Skin of body (tissue), 2 donors: ENCODE data around the gene ZNF143. TPM values are rescaled to one million over a fixed set of nuclear protein-coding genes. Genes with fewer than 3 reads are reported as not detected.
A peak's percentile ranks its signal among the peaks of the same experiment; 100 is the strongest.
"Not testable (repeated sequence)": the region's sequence is repeated elsewhere in the genome, so short reads cannot be mapped to it uniquely, and the experiment has no call there.

Source experiments
- DNase-seq: peaks from one replicate; lab custom pipeline; 2025; lab: John Stamatoyannopoulos, UW
- total RNA-seq: library from RNA; depleted of rRNA; stranded (reverse); fragments of >200 nt; gene quantifications from one replicate; pipeline ENCODE4 v1.2.3, GENCODE V29; 2014

ZNF143 gene
- total RNA-seq, 1 donor from 2014 or later, result 22.3 TPM

DNA sequence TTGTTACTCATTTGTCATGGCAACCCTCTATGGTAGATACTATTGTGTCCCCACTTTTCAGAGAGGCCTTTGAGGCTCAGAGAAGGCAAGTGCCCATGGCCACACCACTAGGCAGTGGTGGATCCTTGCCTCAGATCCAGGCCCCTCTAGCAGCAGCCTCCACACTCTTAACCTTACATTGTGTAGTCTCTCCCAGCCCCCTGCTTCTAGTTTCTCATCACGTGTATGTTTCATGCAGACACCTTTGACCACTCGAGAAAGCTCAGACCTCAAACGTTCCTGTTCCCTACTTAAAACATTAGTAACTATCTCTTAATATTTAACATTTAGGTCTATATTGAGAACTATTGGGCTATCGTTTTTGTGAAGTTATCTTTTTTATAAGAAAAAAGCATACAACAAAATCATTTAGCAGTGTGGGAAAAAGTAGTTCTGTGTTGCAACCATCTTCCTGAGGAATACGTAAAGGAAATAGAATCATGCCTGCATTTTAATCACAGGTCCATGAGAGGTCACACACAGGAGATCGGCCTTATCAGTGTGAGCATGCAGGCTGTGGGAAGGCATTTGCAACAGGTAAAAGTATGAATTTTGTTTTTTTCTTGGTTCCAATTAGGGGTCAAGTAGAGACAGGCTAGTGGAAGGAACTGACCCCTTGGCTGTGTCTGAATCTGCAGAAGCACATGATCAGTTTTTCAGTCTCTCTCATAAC is 35.1 kb downstream of the ZNF143 start:
- no peak for DNase-seq

DNA sequence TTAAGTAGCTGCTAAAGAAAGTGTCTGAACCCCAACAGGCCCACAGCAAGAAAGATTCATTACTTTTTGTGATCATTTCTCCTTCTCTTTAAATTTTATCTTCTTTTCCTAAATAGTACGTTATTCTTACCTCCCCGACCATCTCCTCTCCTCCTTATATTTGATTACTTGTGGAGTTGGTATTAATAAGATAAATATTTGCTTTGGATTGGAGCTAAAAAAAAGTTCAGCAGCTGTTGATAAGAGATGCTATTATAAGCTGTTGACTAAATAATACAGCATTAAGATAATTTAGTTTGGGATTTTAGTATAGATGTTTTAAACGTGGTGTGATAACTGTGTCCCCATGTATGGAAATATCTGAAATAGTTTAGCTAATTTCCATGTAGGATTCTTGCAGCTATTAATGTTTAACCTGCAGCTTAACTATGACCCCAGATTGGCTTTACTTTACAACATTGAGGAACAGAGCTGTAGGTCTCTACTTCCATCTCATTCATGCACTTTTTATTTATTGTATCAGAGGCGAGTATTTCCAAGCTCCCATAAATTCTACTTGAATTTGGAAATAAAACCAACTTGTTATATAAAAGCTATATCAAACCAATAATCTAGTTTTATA is 37.8 kb downstream of the ZNF143 start:
- no peak for DNase-seq

DNA sequence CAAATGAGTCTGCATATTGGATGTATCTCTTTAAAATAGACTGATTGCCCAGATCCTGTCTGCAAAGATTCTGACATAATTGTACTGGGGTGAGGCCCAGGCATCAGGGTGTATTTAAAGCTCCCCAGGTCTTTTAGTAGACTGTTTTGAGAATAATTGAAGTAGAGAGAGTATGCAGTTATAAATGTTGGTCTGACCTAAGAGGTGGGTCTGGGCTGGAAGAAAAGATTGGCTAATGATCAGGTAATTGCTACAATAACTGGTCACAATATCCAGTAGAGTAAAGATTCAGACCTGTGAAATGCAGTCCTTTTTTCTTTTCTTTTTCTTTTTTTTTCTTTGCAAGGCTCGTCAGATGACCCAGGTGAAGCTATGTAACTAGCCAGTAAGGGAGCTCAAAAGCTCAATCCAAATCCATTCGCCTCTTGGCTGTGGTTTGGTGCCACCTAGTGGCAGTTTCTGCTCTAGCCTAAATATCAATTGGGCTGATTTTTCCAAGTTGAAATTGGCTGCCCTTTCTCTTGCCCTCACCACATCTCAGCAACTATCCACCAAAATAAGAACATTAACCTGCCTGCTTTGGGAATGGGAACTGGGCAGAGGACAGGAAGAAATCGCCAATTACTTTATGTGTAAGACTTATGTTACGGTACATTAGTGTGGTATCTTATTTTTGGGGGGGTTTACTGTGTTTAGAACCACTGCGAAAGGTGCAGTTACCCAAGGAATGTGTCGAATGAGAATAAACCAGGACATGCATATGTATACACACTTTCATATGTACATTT is 45.9 kb downstream of the ZNF143 start:
- DNase-seq, result peak; percentile 28

DNA sequence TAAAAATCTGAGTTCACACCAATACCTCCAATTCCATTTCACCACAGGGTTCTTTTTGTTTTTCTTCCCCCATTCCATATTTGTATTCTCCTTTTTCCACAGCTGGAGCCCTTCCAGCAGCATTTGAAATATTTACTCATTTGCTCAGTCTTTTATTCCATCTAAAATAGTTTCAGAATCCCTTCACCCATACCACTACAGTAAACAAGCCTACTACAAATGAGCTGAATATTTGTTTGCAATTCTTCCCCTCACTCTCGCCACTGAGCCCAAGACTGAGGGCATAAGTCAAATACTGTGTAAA is 46.4 kb downstream of the ZNF143 start:
- DNase-seq, result no peak

DNA sequence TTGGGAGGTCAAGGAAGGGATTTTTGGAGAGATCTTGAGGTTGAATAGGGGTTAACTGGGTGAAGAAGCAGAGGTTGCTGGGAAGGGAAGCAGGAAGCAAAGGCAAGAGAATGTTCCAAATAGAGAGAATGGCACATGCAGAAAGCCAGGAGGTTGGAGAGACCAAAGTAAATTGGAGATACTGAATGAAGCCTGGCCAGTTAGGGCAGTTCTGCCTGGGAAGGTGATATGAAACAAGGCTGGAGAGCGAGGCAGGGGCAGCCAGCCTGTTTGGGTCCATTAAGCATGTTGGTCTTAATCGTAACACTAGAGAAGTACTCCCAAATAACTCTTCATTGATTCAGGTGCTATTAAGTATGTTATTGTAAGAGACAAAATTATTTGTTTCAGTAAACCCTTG is 48.2 kb downstream of the ZNF143 start:
- DNase-seq, result no peak

DNA sequence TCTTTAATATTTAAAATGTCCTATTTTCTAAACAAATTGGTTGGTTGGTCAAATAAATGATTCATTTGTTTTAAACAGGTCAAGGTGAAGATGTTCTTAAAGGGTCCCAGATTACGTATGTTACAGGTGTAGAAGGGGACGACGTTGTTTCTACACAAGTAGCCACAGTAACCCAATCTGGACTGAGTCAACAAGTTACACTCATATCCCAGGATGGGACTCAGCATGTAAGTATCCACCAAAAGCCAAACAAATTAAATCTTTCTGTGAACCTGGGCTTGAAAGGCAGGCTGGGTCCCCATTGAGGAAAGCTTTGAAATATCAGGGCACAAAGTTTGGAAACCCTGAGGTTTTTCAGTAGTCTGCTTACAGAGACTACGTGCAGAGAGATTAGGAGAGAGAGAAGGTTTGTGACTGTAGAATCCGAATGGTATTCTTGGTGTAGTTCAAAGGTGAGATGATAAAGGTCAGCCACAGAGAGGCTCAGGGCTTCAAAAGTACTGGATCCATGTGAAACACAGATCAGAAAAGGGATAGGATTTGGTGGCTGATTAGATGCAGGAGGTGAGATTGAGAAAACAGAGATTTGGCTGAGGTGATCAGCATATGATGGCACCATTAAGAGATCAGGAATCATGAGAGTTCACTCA is 51.7 kb downstream of the ZNF143 start:
- no peak for DNase-seq

DNA sequence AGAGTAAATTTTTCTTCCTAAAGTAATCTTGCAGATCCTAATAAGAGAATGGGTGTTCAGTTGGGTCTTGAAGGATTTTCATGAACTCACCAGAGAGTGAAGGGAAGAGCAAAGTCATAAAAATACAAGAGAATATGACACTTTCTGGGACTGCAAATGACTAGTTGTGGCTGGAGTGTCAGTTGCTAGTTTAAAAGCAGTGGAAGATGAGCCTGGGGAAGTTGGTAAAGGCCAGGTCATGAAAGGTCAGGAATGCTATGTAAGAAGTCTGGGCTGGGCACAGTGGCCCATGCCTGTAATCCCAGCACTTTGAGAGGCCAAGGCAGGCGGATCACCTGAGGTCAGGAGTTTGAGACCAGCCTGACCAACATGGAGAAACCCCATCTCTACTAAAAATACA is 53.8 kb downstream of the ZNF143 start:
- DNase-seq, result not testable (repeated sequence)

DNA sequence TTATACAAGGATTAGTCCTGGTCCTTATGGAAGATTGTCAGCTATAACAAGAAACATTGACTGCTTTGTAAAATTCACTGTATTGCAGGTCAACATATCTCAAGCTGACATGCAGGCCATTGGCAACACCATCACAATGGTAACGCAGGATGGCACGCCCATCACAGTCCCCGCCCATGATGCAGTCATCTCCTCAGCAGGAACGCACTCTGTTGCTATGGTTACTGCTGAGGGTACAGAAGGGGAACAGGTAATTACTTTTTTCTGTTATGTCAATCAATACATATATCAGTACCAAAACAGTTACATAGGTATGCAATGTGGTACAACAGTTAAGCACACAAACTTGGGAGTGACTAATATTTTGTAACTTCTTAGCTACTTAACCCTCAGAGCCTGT is 55.3 kb downstream of the ZNF143 start:
- no peak for DNase-seq

DNA sequence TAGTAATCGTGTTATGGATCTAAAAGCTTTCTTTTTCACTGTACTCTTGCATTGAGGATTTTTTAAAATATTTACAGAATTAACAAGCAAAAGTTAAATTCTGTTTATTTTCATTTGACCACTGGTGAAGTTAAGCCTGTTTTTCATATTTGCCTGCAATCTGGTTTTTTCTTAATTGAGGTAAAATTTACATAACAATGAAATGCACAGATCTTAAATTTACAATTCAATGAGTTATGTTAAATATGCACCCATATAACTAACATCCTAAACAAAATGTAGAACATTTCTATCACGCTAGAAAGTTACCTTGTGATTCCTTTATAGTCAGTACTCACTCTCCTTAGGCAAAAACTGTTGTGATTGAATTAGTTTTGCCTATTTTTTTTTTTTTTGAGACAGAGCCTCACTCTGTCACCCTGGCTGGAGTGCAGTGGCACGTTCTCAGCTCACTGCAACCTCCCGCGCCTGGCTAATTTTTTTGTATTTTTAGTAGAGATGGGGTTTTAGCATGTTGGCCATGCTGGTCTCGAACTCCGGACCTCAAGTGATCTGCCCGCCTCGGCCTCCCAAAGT is 58.1 kb downstream of the ZNF143 start:
- no peak for DNase-seq

DNA sequence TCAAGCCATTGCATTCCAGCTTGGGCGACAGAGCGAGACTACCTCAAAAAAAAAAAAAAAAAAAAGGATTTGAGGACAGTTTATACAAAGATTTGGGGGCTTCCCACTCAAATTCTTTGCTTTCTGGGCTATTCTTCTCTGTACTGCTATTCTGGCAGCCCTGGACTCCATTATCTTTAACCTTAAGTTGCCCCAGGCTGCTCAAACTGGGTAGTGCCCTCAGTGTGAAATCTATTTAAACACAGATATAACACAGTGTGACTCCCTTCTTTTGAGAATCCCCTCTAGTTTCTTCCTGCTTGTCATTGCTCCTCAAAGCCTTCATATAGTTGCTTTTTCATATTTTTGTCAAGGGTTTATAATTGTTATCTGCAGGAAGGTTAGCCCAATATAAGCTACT is 63.2 kb downstream of the ZNF143 start:
- DNase-seq, result no peak

DNA sequence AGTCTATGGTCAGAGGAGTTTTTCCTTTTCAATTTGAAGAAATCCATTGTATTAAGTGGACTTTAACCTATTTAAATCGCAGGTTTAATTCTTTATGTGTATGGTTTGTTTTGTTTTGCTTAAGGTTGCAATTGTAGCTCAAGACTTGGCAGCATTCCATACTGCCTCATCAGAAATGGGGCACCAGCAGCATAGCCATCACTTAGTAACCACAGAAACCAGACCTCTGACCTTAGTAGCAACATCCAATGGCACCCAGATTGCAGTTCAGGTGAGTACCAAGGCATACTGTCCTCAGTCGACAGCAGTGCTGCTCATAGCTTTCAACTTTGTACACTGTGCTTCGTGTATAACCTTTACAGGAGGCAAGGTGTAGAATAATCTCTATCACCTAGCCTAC is 64.3 kb downstream of the ZNF143 start:
- DNase-seq, result no peak

DNA sequence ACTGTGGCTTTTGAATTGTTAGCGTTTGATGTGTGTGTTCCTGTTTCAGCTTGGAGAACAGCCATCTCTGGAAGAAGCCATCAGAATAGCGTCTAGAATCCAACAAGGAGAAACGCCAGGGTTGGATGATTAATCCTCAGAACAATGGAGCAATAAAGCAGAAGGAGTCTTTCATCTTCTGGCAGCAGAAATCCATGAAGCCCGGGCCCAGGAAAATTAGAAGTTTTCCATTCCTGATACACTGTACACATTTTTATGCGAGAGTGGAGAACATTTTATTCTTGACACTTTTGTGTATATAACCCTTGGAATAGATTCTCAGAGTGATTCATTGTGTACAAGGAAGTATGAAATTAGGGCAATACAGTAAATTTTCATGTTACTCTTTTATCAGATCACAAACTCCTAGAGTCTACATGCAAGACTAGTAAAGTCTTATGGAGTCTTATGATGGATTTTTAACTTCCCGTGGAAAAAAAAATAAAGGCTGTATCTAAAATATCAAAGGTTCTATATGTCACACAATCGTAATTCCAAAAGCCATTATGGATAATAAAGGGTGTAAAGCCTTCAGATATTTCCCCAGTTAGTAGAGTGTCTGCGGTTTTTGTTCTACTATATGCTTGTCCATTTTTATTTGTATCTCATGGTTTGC is 66.8 kb downstream of the ZNF143 start:
- DNase-seq, result peak; percentile 65

DNA sequence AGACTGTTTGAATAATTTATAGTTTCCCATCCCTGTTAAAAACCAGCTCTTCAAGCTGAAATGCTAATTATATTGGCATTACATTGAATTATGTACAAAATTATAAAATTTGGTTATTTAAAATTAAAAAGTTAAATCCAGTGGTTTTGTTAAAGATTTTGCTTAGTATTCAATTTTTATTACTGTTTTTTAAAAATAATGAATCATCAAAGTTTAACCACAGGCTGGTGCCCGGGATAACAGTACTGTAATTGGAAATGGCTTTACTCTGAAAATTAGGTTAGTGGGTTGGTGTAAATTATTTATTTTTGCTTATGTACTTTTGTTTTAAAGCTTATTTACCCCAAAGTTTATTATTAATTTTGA is 67.3 kb downstream of the ZNF143 start:
- no peak for DNase-seq

DNA sequence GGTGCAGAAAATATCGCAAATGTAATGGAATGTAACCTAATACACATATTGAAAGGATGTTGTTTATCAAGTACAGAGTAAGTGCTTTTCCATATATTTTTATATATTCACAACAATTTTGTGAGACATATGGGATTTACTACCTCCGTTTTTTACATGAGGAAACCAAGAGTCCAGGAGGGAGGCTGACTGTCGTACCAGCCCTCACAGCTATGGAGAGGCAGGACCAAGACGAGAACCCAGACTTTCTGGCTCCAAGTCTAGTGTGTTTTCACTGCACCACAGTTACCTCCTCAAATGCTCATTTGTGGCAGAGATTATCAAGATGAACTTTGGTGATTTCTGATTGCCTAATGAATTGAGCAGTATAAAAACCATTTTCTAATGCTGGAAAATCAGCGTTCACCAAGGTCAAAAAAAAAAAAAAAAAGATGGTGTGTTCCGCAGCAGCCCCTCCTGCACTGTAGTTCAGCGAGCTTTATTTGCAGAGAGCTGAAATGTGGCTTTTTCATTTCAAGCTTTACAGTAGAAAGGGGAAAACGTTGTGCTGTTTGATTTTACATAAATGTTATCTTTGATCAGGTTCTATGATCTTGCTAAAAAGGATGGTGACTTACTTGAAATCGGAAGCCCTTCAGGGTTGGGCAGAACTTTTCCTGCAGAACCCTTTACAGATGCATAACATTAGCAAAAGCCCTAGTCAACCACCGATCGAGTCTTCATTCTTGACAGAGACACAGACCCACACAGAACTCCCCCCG is 67.9 kb downstream of the ZNF143 start:
- no peak for DNase-seq

DNA sequence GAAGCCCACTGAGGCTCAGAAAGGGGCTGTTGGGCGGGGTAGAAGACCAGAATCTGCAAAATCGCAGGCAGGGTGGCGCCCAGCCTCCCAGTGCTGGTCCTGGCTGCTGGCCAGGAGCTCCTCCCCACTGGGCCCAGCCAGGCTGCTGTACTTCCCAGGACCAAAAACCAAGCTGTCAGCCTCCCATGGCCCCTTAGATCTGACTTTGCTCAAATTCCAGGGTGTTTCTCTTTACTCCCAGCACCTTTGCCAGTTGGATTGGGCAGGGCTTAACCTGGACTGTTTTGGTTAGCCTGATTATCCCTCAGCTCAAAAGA is 68.5 kb downstream of the ZNF143 start:
- no peak for DNase-seq

DNA sequence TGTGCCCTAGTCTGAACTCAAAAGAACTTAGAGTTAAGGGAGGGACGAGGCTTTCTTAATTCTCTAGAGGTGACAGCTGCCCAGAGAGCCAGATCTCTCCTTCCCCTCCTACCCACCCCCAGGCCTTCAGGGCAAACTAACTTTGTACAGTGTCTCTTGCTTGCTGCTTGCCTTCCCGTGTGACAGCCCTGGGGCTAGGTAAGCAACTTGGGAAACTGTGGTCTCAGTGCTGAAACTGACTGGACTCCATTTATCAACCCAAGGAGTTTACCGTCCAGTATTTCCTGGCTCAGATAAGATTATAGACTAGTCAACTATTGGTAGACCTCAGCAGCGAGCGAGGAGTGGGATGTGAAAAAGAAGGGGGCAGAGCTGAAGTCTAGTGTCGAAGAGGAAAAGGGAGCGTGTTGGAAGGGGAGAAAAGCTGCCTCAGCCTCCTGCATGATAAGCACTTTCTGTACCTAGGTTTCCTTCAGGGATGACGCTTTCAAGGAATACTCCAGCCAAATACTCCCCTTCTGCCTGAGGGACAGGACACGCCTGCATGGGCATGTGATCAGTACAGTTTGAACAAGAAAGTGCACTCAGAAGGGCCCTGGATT is 69.3 kb downstream of the ZNF143 start:
- DNase-seq, result no peak

DNA sequence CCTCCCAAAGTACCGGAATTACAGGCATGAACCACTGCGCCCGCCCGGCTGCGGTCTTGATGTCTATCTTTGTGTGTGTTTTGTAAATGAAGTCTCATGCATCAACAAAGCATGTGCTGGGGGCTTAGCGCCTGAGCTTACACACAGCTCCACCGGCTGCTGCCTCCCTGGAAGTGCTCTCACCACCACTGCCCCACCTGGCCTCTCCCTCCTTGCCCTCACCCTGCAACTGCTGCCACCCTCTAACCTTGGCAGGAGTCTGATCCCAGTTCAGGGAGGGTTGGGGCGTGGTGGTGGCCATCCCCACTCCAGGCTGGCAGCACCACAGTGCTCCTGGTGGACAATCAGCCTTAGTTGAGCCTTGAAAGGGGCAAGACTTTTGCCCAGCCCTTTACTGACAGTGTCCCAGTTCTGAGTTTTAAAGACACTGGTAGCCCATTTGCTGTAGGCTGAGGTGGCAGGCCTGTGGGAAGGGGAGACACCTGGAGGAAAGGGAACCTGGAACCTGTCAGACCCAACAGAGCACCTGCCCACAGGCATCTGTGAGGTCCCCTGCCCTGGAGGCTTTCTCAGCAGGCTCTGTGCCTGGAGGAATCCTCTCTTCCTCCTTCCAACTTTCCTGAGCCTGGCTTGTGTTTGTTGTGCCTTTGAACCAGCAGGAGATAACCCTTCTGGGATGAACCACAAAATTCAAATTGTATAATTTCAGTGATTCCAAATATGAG is 70.3 kb downstream of the ZNF143 start:
- DNase-seq, result no peak

DNA sequence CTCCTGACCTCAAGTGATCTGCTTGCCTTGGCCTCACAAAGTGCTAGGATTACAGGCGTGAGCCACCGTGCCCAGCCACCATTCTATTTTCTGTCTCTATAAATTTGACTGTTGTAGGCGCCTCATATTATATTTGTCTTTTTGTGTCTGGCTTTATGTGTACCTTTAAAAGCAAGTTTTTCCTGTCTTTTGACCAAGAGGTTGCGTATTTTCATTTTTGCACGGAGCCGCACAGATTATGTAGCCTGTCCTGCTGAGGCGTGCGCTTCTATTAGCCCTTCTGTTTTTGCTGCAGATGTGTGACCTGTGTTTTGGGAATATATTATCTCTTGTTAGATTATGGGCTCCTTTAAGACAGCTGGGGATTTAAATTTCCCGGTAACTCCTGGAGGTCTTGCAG is 72.2 kb downstream of the ZNF143 start:
- no peak for DNase-seq

DNA sequence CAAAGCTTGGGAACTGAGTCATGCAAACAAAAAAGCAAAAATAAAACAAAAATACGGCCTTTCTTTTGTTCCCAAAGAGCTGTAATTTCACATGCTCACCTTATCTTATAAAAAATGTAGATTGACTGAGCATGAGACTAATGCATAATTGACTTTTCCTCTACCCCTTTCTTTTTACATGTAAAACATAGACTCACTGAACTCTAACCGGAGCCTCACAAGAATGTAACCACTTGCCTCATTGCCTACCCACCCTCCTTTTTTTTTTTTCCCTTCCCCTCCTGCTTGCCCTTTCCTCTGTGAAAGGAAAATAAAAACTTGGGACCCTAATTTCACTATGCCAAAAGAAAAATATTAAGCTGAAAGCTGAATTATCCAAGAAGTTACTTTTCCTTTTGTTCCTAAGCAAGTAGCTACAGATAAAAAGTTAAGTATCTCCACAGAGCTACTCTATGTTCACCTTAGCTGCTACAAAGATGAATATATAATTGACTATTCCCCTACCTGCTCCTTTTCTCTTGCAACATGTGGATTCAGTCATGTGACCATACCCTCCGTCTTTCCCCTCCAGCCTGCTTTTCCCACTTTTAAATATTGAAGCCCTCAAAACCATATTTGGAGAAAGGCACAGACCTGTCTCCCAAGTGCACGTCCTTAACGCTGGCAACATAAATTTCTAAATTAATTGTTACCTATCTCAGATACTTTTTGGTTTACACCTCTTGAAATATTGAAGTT is 73.1 kb downstream of the ZNF143 start:
- no peak for DNase-seq
